GM18502 (cell line): Measurements from ENCODE around the gene ELMOD3.

ENCODE experiments used
- ATAC-seq: cut with Tn5 transposase; IDR thresholded peaks from one replicate; pipeline ENCODE4 v1.9.1; 2021; ENCODE audit warnings: mild to moderate bottlenecking; ENCODE audit not compliant: unreplicated experiment, poor library complexity

Gene ELMOD3

DNA sequence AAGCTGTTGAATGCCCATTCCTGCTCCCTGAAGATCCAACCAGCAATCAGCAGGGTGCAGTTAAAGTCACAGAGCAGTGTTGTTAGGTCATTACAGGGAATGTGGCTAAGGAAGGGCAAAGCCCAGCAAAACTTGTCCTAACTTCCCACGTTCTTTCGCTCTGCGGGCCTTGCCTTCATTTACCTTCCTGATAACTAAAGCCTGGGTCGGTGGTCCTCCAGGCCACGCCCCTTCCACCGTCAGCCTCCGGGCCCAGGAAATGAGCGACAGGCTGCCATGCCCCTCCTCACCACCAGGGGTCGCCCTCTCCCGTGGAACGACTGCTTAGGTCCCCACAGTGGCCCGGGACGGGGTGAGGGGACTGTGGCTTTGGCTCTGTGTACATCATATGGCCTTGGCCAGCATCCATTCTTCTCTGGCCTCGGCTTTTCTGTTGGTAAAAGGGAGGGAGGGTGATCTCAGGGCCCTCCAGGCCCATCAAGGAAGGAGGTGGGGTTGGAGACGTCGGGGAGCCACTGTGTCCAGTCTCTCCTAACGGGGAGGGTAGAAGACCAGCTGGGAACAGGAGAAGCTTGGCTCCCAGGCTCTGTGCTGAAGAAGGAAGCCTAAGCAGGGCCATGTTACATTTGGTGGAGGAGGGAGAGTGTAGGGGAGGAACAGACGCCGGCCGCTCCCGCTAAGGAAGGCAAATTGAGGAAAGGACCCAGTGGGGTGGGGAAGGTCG lies 66.1 kb downstream of the ELMOD3 start:
- peak; percentile 66 for ATAC-seq

DNA sequence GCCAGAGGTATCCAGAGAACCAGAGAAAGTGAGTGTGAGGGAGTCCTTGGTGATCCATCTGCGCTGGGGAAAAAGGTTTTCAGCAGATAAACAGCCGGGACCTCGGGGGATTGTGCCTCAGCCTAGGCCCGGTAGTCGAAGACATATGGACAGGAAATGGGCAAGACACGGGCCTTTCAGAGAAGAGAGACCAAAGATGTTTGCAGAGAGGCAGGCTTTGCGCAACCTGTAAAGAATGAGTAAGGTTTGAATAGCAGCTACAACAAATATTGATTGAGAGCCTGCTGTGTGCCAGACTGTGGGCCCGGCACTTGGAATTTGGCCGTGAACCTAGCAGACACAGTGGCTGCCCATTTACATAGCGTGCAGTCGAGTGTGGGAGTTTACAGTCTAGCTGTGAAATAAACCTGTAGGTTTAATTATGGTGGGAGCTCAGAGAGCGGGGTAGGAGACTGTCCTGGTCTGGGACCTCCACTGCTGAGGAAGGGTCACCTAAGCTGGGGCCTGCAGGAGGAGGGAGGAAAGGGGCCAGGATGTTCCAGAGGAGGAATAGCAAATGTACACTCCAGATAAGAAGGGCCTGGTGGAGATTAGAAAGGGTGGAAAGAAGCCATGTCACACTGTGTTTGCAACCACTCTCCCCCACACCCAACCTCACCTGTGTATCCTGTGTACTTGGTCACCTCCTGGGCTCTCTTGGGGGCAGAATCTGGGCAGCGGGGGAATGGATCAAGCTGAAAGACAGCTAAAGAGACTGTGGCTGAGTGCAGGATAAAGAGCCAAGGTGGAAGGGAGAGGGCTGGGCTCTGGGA lies 66.9 kb downstream of the ELMOD3 start:
- ATAC-seq = no peak

DNA sequence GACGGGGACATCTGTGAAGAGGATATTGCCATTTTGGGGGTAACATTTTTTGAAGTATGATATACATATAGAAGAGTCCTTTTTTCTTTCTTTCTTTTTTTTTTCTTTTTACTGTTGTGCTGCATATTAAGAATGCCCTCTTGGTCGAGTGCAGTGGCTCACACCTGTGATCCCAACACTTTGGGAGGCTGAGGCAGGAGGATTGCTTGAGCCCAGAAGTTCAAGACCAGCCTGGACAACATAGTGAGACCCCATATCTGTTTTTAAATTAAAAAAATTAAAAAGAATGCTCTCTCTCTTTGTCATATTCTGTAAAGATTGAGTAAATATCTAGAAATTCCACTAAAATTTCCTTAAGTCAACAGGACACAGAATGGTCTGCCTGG lies 67.5 kb downstream of the ELMOD3 start:
- ATAC-seq = no peak

DNA sequence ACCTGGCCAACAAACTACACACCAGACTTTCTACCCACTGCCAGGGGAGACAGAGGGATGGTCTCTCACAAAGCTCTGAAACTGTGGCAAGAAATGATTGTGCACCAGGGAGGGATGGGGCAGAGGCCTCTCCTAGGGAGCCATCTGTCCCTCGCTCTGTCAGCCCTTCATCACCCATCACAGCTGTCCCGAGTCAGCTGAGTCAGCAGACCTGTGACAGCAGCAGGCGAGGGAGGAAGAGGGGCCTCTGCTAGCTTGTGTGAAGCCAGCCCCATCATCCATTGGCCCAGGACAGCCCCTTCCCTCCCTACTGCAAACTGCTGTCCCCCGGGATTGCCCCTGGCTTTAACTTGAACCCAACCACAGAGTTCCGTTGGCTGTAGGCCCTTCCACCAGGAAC lies 69.0 kb downstream of the ELMOD3 start:
- ATAC-seq = no peak

DNA sequence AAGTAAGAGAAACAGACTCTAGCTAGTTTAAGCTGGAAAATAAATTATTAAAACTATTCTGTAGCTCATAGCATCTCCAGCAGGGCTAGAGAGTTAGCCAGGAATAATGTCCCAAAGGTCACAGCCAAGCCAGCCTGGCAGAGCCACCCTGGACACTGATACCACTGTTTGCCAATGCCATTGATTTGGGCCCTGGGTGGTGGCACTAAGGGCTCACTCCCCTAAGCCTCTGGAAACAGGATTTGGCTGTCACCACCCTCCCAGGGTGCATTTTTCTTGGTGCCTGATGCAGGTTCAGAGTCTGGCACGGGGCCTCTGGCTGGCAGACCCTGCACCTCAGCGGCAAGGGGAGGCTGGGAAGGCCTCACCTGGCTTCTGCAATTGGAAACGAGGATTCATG lies 71.0 kb downstream of the ELMOD3 start:
- no peak for ATAC-seq

DNA sequence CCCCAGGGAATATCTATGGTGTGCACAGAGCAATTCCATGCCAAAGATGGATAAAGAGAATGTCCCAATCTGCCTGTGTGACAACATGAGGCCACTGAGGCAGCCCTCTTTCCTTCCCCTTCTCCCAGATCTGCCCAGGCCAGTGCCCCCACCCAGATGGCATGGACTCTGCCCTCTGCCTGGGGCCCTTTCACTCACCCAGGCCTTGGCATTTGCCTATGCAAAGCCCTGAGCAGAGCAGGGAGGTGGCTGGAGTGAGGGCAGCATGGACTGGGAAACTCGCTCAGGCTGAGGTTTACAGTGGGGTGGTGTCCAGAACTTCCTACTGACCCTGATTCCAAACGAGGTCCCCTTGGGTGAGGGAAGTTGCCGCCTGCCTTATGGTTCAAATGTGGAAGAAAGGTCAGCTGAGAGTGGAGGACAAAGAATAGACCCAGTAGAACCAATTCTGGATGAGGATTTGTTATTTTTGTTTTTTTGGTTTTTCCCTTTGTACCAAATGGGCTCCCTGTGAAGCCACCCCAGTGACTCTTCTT lies 72.8 kb downstream of the ELMOD3 start:
- no peak for ATAC-seq

DNA sequence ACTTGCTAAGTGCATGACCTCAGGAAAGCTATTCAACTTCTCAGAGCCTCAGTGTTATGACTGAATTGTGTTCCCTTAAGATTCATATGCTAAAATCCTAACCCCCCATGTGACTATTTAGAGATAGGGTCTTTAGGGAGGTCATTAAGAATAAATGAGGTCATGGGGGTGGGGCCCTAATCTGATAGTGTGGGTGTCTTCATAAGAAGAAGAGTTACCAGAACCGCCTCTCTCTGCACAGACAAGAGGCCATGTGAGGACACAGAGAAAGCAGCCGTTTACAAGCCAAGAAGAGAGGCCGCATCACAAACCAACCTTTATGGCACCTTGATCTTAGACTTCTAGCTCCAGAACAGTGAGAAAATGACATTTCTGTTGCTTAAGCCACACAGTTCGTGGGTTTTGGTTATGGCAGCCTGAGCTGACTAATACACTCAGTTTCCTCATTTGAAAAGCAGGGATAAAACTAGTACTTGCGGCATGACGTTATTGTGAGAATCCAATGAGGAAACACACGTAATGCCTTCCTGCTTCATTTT lies 73.8 kb downstream of the ELMOD3 start:
- no peak for ATAC-seq

DNA sequence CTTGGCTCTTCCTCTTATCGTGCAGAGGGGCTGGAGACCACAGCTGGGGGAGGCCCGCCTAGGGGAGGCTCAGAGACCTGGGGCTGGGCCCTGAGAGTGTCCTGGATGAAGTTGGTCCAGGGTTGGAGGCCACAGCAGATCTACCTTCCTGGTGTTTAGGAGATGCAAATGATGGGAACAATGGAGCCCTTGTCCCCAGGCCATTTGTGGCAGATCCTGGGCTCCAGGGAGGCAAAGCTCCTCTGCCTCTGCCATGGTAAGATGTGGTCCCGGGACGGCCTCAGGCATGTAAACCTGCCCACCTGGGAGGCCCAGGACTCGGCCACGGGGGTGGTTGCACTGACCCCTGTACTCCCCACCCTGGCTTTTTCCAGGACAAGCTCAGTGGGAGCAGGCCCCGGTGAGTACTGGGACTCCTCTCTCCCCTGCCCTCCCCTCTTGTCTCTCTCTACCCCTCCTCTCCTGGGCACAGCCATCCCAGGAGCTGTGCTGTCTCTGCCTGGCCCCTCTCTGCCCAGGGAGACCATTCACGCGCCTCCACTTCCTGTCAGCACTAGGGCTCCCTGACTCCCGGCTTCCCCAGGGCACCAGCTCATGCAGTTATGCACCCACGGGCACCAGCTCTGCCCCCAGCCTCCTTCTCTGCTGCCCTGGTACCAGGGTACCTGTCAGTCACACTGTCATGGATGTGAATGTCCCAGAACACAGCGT lies 74.8 kb downstream of the ELMOD3 start:
- no peak for ATAC-seq

DNA sequence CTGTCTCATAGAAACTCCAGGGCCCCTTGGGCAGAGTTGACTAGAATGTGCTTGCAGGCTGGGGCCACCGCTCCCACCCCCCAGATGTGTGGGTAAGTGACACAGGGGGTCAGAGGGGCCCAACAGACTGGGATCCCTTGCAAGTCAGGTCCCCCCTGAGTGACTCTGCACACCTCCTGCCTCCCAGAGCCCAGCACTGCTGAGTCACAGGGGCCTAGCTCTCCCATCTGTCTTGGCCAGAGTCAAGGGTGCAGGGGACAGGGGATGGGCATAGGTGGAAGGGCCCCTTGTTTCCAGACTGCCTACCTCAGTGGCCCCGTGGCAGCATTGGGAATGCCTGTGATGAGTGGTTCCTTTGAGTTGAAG lies 75.3 kb downstream of the ELMOD3 start:
- ATAC-seq = no peak

DNA sequence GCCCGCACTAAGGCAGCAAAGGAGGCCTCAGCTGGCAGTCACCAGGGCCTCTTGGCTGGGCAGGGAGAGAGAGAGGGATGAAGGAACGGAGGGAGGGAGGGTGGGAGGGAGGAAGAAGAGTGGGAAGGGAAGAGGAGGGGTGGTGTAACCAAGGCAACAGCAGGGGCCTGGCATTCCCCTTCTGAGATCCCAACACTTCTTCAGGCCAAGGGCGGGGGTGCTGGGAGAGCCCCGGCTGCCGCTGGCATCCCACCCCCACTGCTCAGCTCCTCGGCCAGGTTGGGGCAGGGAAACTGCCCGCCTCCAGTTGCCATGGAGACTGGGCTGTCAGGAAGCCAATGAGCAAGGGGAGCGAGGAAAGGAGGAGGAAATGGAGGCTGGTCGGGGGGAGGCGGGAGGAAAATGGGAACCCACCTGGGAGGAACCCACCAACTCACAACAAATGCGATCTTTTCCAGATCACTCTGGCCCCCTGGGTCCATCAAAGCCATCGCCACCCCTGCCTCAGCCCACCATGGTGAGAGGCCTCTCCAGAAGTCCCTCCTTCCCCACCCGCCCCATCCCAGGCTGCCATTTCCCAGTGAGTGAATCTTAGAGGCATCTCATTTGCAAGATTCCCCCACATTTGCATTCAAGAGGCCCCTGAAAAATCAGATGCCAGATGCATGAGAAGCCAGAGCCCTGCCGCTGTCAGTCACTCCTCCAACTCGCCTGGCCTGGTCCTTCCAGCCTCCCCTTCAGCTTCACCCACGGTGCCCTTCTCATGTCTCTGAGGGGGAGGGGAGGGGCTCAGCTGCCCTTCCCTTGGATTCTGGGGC lies 76.4 kb downstream of the ELMOD3 start:
- ATAC-seq = no peak

DNA sequence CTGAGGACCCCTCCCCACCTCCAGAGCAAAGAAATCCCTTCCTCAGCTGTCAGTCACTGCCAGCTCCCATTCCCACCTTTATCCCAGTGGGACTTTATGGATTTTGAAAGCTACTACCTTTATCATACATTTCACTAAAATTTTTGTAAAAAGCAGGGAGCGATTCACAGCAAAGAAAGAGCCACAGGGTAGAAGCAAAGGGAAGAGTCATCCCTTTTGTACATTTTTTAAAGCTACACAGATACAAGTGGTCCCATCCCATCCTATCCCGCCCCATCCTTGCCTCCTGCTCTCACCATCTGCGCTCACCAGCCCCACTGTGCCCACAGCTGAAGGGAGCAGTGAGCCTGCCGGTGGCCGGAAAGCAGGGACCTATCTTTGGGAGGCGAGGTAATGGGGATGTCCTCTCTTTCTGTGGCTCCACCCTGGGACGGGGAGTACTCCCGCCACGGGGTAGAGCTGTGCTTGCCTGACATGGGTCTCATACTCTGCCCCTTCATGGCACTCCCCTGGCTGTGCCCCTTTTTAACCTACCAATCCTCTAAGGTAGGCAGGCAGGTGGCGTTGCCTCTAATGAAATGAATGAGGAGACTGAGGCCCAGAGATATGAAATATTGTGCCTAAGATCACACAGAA lies 77.1 kb downstream of the ELMOD3 start:
- ATAC-seq = no peak

DNA sequence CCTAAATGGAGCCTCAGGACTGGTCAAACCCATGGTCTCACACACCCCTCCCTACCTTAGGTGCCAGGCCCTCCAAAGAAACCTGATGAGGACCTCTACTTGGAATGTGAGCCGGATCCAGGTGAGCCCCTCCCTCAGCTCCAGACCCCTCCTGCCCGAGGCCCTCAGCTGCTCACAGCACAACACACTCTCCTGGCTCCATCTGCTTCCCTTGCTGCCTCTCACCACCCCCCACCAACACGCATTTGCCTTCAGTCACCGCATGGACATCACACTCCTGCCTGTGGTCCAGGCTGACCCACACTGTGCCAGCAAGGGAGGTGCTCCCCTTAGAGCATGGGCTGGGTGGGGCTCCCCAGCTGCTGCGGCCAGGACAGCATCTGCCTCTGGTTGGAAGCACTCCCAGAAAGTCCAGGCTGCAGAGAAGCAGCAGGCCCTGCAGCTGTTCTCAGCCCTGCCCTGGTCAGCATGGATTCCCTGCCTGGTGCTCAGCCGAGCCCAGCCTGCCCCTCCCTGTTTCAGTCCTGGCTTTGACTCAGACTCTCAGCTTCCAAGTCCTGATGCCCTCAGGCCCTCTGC lies 79.0 kb downstream of the ELMOD3 start:
- no peak for ATAC-seq

DNA sequence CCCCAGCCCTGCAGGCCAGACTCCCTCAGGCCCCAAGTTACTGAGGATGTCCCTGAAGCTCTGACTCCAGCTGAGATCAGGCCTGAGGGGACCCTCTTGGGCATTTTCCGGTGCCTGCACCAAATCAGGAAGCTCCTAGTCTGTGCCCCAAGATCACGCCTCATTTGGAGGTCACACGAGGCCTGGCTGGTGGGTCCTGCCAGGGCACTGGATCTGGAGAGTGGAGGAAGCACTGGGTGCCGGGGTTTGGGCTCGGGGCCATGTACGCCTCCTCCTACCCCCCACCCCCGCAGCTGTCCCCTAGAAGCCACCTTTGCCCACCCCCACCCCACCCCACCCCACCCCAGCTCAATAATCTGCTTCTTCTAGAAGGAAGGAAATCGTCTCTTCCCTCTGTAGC lies 80.1 kb downstream of the ELMOD3 start:
- no peak for ATAC-seq

DNA sequence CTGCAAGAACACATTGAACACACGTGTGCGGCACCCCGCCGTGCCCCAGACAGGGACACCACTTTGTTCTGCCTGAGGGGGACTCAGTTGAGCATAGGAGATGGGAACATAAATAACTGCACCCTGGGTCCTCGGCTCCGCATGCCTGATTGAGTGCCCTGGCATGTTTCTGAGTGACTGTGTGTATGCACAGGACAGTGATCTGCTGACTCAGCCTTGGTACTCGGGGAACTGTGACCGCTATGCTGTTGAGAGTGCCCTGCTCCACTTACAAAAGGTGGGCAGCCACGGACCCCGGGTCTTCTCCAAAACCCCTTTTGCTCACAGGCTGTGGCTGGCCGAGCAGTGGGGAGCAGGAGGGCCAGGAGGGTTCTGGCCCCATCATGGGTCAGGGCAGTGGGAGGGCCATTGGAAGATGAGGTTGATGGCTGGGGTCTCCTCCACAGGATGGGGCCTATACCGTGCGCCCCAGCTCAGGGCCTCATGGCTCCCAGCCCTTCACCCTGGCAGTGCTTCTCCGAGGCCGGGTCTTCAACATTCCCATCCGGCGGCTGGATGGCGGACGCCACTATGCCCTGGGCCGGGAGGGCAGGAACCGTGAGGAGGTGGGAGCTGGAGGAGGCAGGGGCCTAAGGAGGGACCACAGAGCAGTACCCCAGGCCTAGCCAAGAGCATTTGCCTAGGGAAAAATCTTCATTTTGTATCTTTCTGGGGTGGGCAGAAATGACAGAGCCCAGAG lies 80.8 kb downstream of the ELMOD3 start:
- no peak for ATAC-seq

DNA sequence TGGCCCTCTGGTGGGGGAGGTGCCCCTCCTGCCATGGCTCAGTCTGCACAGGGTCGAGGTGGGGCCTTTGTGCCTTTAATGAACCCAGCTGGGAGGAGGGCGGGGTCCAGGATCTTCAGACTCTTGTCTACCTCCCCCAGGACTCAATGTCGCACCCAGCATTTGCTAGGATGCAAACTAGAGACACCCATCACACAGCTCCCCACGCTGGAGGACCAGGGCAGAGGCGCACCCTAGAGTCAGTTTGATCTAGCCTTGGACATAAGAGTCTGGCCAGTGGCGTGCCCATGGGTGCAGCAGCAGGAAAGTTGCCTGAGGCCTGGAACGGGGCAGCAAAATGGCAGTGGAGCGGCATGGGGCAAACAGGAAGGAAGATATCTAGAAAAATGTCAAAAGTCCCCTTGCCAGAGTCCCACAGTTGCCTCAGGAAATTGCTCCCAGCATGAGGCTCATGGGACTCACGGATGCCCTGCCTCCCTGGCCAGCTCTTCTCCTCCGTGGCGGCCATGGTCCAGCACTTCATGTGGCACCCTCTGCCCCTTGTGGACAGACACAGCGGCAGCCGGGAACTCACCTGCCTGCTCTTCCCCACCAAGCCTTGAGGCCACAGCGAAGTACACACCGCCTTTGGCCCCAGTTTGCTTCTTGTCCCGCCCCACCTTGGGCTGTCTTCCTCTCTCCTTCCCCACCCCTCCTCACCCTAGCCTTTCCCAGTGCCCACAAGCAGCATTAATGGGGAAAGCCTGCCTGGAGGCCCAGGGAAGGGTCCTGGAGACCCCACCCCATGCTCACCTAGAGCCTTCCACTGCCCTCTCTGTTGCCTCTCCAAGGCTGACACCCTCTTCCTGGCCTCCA lies 81.6 kb downstream of the ELMOD3 start:
- no peak for ATAC-seq

DNA sequence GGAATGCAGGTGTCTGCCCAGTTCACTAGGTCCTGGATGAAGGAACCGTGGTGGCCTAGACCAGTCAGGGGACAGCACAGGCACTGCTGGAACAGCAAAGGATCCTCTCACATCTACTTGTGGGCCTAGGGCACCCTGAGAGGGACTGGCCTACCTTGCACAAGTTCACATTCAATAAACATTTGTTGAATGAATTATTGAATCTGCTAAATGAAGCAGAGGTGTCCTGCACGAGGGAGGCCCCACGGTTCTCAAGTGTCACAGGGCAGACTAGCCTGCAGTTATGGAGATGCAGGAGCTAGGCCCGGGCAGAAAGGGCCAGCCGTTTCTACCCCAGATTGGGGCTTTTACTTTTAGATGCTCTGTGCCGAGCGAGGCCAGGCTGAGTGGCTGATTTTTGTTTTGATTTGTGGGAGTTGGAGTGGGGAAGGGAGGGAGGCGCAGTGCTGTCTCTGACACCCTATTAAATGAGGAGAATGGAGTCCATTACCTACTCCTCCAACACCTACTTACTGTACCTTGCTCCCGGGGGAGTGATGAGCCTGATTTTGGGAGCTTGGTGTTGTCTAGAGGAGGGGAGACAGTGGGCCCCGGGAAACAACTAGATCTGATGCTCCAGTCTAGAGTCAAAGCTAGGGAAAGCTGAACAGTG lies 82.4 kb downstream of the ELMOD3 start:
- peak; percentile 9 for ATAC-seq
